ENCODE measurements around the gene SPTB. TPM values are rescaled to one million over a fixed set of nuclear protein-coding genes. Genes with fewer than 3 reads are reported as not detected.

SPTB gene
- polyA plus RNA-seq, 1 experiment = 0.01 TPM

DNA sequence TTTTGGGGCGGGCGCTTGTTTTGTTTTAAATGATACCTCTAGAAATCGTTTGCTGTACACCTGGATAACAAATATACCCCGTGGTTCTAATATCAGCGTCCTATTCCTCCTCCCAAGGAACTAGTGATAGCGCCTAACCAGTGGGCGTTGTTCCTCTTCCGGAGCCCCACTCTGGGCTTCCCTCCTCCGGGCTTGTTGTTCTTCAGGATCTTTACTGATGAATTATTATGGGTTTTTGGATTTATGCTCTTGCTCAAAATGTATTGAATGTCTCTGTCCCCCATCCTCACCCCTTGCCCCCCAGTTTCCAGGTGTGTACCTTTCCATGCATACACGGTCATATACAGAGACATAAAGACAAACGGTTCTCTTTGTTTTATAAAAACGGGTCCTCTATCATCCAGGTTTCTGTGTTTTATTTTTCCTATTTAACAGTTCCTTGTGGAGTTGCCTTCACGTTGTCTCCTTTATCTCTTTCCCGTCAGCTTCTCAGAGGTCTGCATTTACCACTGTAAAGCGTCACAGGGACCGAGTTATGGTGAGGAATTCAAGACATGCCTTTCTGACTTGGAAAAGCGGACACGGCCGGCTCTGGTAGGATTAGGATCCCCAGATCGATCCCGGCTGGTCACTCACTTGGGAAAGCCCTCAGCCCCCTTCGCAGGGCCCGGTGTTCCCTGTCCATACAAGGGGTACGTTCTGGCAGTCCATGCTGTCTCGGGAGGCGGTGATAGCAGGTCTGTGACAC is 176.1 kb downstream of the SPTB start:
- TF ChIP-seq, protein P1, sequence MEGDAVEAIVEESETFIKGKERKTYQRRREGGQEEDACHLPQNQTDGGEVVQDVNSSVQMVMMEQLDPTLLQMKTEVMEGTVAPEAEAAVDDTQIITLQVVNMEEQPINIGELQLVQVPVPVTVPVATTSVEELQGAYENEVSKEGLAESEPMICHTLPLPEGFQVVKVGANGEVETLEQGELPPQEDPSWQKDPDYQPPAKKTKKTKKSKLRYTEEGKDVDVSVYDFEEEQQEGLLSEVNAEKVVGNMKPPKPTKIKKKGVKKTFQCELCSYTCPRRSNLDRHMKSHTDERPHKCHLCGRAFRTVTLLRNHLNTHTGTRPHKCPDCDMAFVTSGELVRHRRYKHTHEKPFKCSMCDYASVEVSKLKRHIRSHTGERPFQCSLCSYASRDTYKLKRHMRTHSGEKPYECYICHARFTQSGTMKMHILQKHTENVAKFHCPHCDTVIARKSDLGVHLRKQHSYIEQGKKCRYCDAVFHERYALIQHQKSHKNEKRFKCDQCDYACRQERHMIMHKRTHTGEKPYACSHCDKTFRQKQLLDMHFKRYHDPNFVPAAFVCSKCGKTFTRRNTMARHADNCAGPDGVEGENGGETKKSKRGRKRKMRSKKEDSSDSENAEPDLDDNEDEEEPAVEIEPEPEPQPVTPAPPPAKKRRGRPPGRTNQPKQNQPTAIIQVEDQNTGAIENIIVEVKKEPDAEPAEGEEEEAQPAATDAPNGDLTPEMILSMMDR (IDR thresholded peaks at IDR 0.05; ENCODE audit: low read depth, low read length) = no peak
- ChIA-PET CTCF (interaction anchor here (0.6 to 0.8 kb wide), 2 partner anchors 9 to 361 kb away, joined by 3 to 5 read pairs; no protein-coding TSS in a partner anchor), POLR2A (interaction anchor here (0.6 to 1.6 kb wide), 5 partner anchors 9 to 120 kb away, joined by 3 to 12 read pairs (median 5); no protein-coding TSS in a partner anchor)
- H3K4me3 ChIP-seq (ENCODE audit: low read depth, low read length) = peak overlapping the region; percentile 77
- H3K27ac ChIP-seq (ENCODE audit: low read depth, low read length) = no peak overlapping the region
- peaks cover 41% of the 10 kb centered on the region for H3K27me3 ChIP-seq (ENCODE audit: control insufficient read depth, insufficient read depth, low read length)
- no peaks in the 10 kb centered on the region; the same call in 1 of the 2 replicates for H3K9me3 ChIP-seq (ENCODE audit: control insufficient read depth, insufficient read depth, low read length)
- no peak for DNase-seq (ENCODE audit: low read depth, low spot score)

DNA sequence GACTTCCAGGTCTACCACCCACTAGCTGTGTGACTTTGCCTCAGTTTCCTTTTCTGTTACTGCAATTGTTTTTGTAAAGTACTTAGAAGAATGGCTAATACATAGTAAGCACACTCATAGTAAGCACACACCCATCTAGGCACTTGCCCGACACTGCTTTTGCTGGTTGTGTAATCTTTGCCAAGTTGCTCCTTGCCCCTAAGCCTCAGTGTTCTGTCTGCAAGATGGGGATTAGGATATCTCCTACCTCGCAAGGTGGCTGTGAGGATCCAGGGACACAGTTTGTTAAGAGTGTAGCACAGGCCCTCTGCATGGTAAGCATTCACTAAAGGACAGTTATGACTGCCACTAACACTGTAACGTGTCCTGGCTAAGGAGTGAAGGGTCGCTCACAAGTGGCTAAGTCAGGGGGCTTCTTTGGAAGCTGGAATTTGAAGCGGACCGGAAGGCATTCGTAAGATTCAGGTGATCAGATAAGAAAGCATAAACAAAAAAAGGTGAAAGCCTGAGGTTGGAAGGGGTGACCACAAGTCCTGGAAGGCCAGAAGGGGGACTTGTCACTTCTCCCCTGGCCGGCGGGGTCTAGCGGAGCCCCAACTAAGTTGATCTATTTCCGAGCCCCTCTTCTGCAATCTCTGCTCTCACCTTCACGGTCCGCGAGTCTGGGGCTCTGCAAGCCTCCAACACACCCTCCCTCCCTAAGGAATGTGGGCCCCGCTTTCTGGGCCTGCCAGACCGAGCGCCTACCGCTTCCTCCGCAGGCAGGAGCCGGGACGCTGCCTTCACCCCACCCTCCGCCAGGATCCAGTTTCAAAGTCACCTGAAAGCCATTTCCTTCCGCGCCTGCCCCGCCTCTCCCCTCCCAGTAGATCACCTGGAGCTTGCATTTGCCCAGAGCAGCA is 177.0 kb downstream of the SPTB start:
- POLR2A ChIA-PET = interaction anchor here (1.6 kb wide), 1 partner anchor 60 kb away, joined by 5 read pairs; no protein-coding TSS in a partner anchor
- TF ChIP-seq, protein P1 (IDR thresholded peaks at IDR 0.05; ENCODE audit: low read depth, low read length) = no peak
- no peak overlapping the region for H3K4me3 ChIP-seq (ENCODE audit: low read depth, low read length)
- peaks cover 47% of the 10 kb centered on the region for H3K27me3 ChIP-seq (ENCODE audit: control insufficient read depth, insufficient read depth, low read length)
- H3K27ac ChIP-seq (ENCODE audit: low read depth, low read length) = no peak overlapping the region
- DNase-seq (ENCODE audit: low read depth, low spot score) = no peak
- no peaks in the 10 kb centered on the region; the same call in 1 of the 2 replicates for H3K9me3 ChIP-seq (ENCODE audit: control insufficient read depth, insufficient read depth, low read length)
- CTCF ChIA-PET = no interaction called here

DNA sequence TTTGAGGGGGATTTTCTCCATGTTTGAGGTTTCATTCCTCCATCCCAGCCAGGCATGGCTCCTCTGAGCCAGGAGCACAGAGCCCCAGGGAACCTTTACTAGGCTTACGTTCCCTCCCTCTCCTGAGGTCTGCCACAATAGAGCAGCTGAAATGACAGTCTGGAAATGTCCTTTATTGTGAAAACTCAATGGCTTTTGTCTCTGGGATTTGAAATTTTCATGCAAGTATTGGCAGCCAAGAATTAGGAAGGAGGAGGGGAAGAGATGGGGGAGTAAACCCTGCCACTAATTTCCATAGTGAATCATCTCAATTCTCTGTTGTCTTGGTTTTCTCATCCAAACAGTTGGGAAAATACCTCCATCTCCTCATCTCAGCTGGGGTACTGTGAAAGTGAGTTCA is 178.0 kb downstream of the SPTB start:
- no peak overlapping the region for H3K4me3 ChIP-seq (ENCODE audit: low read depth, low read length)
- CTCF ChIA-PET = no interaction called here
- no peak overlapping the region for H3K27ac ChIP-seq (ENCODE audit: low read depth, low read length)
- DNase-seq (ENCODE audit: low read depth, low spot score) = no peak
- TF ChIP-seq, protein P1 (IDR thresholded peaks at IDR 0.05; ENCODE audit: low read depth, low read length) = no peak
- POLR2A ChIA-PET = no interaction called here
- H3K27me3 ChIP-seq (ENCODE audit: control insufficient read depth, insufficient read depth, low read length) = peaks cover 55% of the 10 kb centered on the region
- no peaks in the 10 kb centered on the region for H3K9me3 ChIP-seq (ENCODE audit: control insufficient read depth, insufficient read depth, low read length)

DNA sequence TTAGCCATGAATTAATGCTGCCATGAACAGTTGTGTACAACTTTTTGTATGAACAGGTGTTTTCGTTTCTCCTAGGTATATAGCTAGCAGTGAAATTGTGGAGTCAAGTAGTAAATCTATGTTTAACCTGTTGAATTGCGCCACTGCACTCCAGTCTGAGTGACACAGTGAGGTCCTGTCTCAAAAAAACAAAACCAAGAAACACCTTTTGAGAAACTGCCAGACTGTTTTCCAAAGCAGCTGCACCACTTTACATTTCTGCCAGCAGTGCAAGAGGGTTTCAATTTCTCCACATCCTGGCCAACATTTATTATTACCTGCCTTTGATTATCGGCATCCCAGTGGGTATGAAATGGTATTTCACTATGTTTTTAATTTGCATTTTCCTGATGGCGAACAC is 178.8 kb downstream of the SPTB start:
- H3K9me3 ChIP-seq (ENCODE audit: control insufficient read depth, insufficient read depth, low read length) = no peaks in the 10 kb centered on the region
- TF ChIP-seq, protein P1 (IDR thresholded peaks at IDR 0.05; ENCODE audit: low read depth, low read length) = no peak
- POLR2A ChIA-PET = no interaction called here
- no peak for DNase-seq (ENCODE audit: low read depth, low spot score)
- CTCF ChIA-PET = no interaction called here
- H3K27ac ChIP-seq (ENCODE audit: low read depth, low read length) = no peak overlapping the region
- peaks cover 63% of the 10 kb centered on the region for H3K27me3 ChIP-seq (ENCODE audit: control insufficient read depth, insufficient read depth, low read length)
- no peak overlapping the region for H3K4me3 ChIP-seq (ENCODE audit: low read depth, low read length)

Data from AG04450 (cell line).